Measurements from ENCODE around the gene TES. TPM values are rescaled to one million over a fixed set of nuclear protein-coding genes. Genes with fewer than 3 reads are reported as not detected.
"Not testable (repeated sequence)": the region's sequence is repeated elsewhere in the genome, so short reads cannot be mapped to it uniquely, and the experiment has no call there.

TES gene
- total RNA-seq, 2 donors from 2014 or later, result 17.1 to 29.8 TPM

DNA sequence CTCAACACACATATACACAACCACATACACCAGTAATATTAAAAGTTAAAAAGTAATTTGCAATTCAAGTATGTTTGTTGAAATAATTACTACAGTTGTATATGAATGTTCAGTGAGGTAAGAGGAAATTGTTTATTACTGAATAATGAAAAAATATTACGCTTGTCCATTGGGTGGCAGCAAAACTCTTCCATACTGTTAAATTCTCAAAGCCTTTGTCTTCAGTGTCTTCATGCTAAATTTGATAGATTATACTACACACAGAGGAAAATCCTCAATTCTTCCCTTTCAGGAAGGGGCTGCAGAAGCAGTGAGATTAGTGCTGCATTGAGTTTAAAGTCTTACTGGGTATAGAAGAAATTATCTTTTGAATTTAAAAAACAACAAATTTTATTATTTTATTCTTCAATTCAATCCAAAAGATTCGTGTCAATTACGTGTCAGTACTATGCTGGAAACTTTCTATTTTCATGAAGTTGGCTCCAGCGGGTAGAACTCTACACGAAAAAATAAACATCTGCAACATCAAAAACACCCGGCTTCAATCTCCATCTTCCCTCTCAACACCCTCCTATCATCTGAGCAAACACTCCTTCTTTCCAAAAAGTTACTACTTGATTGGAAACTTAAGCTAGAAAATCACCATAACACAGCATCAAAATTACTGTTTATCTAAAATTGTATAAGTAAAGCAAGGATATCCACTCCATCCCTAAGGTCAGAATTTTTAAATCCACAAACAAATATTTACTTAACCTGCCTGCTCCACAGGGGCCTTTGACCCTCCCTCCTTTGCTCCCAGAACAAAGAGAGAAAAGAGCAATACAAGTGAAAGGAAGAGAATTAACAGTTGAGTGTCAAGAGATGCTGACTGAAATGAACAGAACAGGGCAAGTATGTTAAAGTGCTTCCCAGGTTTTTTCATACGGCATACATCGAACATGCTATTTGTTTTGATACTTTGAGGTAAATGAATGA, 37.0 kb upstream of the TES start:
- Histone ChIP-seq H3K27me3 (no peaks in the 10 kb centered on the region), H3K9me3 (no peaks in the 10 kb centered on the region), H3K27ac (no peak overlapping the region), H3K4me3 (no peak overlapping the region), H3K36me3 (replicated peaks in 1 of 2; ENCODE audit: insufficient read depth in 1 of 2, low read depth in 2 of 2) (no peaks in the 10 kb centered on the region), H3K4me1 (peaks cover 6% of the 10 kb centered on the region)
- peak; percentile 68 for ATAC-seq
- TF ChIP-seq, protein P1, sequence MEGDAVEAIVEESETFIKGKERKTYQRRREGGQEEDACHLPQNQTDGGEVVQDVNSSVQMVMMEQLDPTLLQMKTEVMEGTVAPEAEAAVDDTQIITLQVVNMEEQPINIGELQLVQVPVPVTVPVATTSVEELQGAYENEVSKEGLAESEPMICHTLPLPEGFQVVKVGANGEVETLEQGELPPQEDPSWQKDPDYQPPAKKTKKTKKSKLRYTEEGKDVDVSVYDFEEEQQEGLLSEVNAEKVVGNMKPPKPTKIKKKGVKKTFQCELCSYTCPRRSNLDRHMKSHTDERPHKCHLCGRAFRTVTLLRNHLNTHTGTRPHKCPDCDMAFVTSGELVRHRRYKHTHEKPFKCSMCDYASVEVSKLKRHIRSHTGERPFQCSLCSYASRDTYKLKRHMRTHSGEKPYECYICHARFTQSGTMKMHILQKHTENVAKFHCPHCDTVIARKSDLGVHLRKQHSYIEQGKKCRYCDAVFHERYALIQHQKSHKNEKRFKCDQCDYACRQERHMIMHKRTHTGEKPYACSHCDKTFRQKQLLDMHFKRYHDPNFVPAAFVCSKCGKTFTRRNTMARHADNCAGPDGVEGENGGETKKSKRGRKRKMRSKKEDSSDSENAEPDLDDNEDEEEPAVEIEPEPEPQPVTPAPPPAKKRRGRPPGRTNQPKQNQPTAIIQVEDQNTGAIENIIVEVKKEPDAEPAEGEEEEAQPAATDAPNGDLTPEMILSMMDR (IDR thresholded peaks at IDR 0.05), result peak; percentile 8 to 71 (median 60)
- TF ChIP-seq POLR2A (IDR thresholded peaks at IDR 0.05), result no peak
- DNase-seq, result peak in 1 of 4 donors; percentile 26
- intact Hi-C loops (cut with DNase I), result no loop called here
- 50 to 52% methylated on average over 8 of the region's 8 CpGs for WGBS, 2 donors

GRCh38 chr7:116175095-116175494, 35.2 kb upstream of the TES start:
- H3K27ac ChIP-seq; H3K27me3 ChIP-seq; DNase-seq; H3K4me1 ChIP-seq; ATAC-seq; H3K9me3 ChIP-seq; H3K36me3 ChIP-seq (replicated peaks in 1 of 2; ENCODE audit: insufficient read depth in 1 of 2, low read depth in 2 of 2); H3K4me3 ChIP-seq; intact Hi-C loops (cut with DNase I): not testable (repeated sequence)
- WGBS, 2 donors, result 93 to 98% methylated on average over 3 of the region's 3 CpGs

DNA sequence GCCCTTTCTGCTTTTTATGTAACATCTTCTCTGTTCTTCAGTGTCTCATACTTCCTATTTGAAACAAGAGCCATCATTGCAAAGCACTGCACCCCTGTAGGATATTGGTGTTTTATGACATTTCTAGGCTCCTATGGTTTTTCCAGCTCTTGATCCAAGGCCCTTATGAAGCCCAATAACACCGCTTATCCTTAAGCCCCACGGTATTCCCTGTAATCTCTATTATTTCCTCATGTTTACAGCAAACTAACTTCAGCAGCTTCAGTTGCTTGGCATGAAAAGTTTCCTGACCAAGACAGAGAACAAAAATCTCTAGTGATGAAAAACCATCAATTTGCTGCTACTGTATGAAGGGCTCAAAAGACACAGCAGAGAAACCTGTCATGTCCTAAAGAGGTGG, 34.1 kb upstream of the TES start:
- intact Hi-C loops (cut with DNase I), result no loop called here
- TF ChIP-seq POLR2A (IDR thresholded peaks at IDR 0.05), result no peak
- TF ChIP-seq, protein P1 (IDR thresholded peaks at IDR 0.05), result no peak
- Histone ChIP-seq H3K36me3 (replicated peaks in 1 of 2; ENCODE audit: insufficient read depth in 1 of 2, low read depth in 2 of 2) (no peaks in the 10 kb centered on the region), H3K9me3 (no peaks in the 10 kb centered on the region), H3K27me3 (no peaks in the 10 kb centered on the region), H3K4me1 (no peaks in the 10 kb centered on the region), H3K27ac (no peak overlapping the region), H3K4me3 (no peak overlapping the region)
- no peak for DNase-seq
- ATAC-seq, result no peak
- WGBS, 2 donors, result 83 to 86% methylated on average over 2 of the region's 2 CpGs

GRCh38 chr7:116177009-116177408, 33.3 kb upstream of the TES start:
- DNase-seq (no peak), ATAC-seq (no peak)
- Histone ChIP-seq H3K4me1 (no peaks in the 10 kb centered on the region), H3K4me3 (no peak overlapping the region), H3K27me3 (no peaks in the 10 kb centered on the region), H3K9me3 (no peaks in the 10 kb centered on the region), H3K36me3 (replicated peaks in 1 of 2; ENCODE audit: insufficient read depth in 1 of 2, low read depth in 2 of 2) (no peaks in the 10 kb centered on the region), H3K27ac (no peak overlapping the region)
- TF ChIP-seq POLR2A (IDR thresholded peaks at IDR 0.05), result no peak
- TF ChIP-seq, protein P1 (IDR thresholded peaks at IDR 0.05), result no peak
- intact Hi-C loops (cut with DNase I), result no loop called here
- 70 to 75% methylated on average over 3 of the region's 3 CpGs for WGBS, 2 donors

DNA sequence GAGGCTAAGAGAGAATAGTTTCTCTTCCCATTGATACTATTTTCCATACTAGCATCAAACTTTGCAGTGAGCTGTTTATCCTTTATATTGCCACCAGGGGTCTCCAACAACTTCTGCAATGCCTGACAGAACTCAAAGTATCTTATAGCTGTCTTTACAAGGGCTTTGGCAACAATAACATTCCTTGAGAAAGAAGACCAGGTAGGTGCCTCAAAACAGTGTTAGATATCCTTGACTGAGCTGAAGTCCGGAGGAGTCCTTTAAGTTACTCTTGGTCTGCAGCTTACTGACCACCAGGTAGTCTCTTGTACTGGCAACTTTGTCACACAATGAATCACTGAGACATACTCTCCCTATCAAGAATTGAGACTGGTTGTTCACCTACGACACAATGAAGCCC, 30.0 kb upstream of the TES start:
- intact Hi-C loops (cut with DNase I), result no loop called here
- H3K36me3 ChIP-seq (replicated peaks in 1 of 2; ENCODE audit: insufficient read depth in 1 of 2, low read depth in 2 of 2), result no peaks in the 10 kb centered on the region
- H3K27me3 ChIP-seq, result no peaks in the 10 kb centered on the region
- no peaks in the 10 kb centered on the region for H3K4me1 ChIP-seq
- 12 to 16% methylated on average over 2 of the region's 2 CpGs for WGBS, 2 donors
- no peak overlapping the region for H3K4me3 ChIP-seq
- TF ChIP-seq POLR2A (IDR thresholded peaks at IDR 0.05), result no peak
- TF ChIP-seq, protein P1 (IDR thresholded peaks at IDR 0.05), result peak; percentile 40 to 81 (median 72)
- H3K27ac ChIP-seq, result no peak overlapping the region
- no peaks in the 10 kb centered on the region for H3K9me3 ChIP-seq
- ATAC-seq (peak; percentile 68), DNase-seq (peak in 1 of 4 donors; percentile 31)

Data from body of pancreas (tissue), 4 donors.